Pancreas (tissue), 10 donors: ENCODE results near the gene ESRRA. TPM values are rescaled to one million over a fixed set of nuclear protein-coding genes. Genes with fewer than 3 reads are reported as not detected.

Source experiments
- ATAC-seq, 4 donors: fragments of 200-7000 bp; cut with Tn5 transposase; one replicate each; pipeline versions ENCODE4 v1.8.0 to v1.9.1; 2020; ENCODE audit warnings: mild to moderate bottlenecking in 4 of 4, moderate library complexity in 4 of 4
- DNase-seq, 6 donors: peaks; one replicate each; pipeline ENCODE4 v3.0.0-alpha.2; 2020
- FAIRE-seq: peaks from 2 replicates; lab custom pipeline; 2012; peaks lifted over from hg19 to GRCh38; lab: Jason Lieb, UNC
- H3K27ac ChIP-seq, 4 donors: fragments of 200-600 bp; sonication (generic); 1 replicate in 3 of 4; 2 replicates in 1 of 4; pipeline versions ENCODE4 v1.5.0 to v1.8.0; 2020
- H3K27me3 ChIP-seq, 4 donors: fragments of 200-600 bp; one replicate each; pipeline ENCODE4 v1.8.0; 2021
- H3K36me3 ChIP-seq, 3 donors: fragments of 200-600 bp; sonication (generic) in 1 of 3; one replicate each; pipeline versions ENCODE4 v1.5.0 to v1.8.0; 2020 to 2021
- H3K4me1 ChIP-seq, 3 donors: fragments of 200-600 bp; one replicate each; pipeline ENCODE4 v1.8.0; 2021
- H3K4me3 ChIP-seq, 4 donors: fragments of 200-600 bp; sonication (generic) in 2 of 4; one replicate each; pipeline versions ENCODE4 v1.5.0 to v1.8.0; 2020 to 2021
- H3K9me3 ChIP-seq, 4 donors: fragments of 200-600 bp; one replicate each; pipeline ENCODE4 v1.8.0; 2021
- WGBS, 2 donors: extraction: QIAGEN DNeasy Blood & Tissue Kit; methylation state at CpG; one replicate each; pipeline ENCODE4 v1.1.7; 2013; 5-methylcytosine and 5-hydroxymethylcytosine counted together
- intact Hi-C, 3 donors: fragments of 100-400 bp; cut with DNase I; formaldehyde crosslinking; loops; one replicate each; pipeline versions ENCODE4 v1.11.1 to v1.14.2; 2022
- polyA plus RNA-seq, 2 donors: library from polyadenylated mRNA; stranded (reverse); fragments of 200-250 nt; gene quantifications; one replicate each; pipeline ENCODE4 v1.2.3, GENCODE V29; 2013
- total RNA-seq, 6 donors: library from RNA; stranded (reverse); fragmentation: NEBNext Ultra II Directional in 4 of 6; extraction: Animal tissue kit (Norgen Biotek cat#: 25700) in 4 of 6; gene quantifications; one replicate each; pipeline versions ENCODE4 v1.2.1 to v1.2.4, GENCODE V29; 2021 to 2023
- TF ChIP-seq, protein P1 (sequence below), 4 donors: fragments of 200-600 bp; sonication (generic) in 3 of 4; IDR thresholded peaks; one replicate each; pipeline versions ENCODE4 v1.5.0 to v1.8.0; 2021; ENCODE audit warnings: antibody characterized with exemption in 4 of 4
- donor health status: healthy with polysubstance abuse.
- donor health status: DM: no; HTN: no; CAD: no; lungs with moderate emphysema.
- donor health status: DM: no; HTN: no; CAD: no.
- donor health status: control.
- donor health status: control.
- donor health status: Bipolar disorder and iron deficiency.
- donor health status: DM: yes; HTN: yes; CAD: no.
- donor health status: DM: no; HTN: no; CAD: no.
- donor health status: DM: no; HTN: no; CAD: no.
- donor health status: DM: yes; HTN: yes; CAD: no.

ESRRA gene
- total and polyA plus RNA-seq, 8 donors = 28.0 to 62.3 (median 42.2) TPM

DNA sequence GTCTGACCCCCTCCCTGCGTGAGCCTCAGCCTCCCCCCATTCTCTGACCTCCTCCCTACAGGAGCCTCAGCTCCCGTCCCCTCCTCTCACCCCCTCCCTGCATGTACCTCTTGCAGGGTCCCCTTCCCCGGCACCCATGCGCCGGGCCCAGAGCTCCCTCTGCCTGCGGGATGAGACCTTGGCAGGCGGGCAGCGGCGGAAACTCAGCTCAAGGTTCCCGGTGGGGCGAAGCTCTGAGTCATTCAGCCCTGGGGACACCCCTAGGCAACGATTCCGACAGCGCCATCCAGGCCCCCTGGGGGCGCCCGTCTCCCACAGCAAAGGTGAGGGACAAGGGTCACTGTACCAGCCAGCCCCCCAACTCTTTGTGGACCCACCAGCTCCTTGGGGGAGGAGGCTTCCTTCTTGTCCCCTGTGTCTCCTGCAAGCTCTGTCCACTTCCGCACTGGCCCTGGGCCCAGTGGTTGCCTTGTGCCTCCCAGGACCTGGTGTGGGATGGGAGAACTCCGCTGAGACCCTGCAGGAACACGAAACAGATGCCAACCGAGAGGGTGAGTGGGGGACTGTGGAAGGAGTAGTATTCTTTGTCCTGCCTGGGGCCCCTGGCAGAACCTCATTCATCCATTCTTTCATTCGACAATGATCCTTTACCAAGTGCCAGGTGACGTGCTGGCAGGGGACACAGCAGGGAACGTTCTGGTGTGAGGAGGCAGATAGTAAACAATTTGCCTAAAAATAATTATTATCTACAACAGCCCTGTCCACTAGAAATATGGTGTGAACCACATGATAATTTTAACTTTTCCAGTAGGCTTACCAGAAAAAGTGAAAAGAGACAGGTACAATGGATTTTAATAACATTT lies 50.0 kb downstream of the ESRRA start:
- Histone ChIP-seq H3K27ac (peak overlapping the region; percentile 68 to 87 (median 75)), H3K9me3 (no peaks in the 10 kb centered on the region), H3K4me3 (peak overlapping the region; percentile 5 to 46 (median 28)), H3K27me3 (no peaks in the 10 kb centered on the region), H3K36me3 (no peaks in the 10 kb centered on the region), H3K4me1 (peaks cover 8 to 26% (median 10%) of the 10 kb centered on the region in 3 donors)
- intact Hi-C loops = no loop called here
- DNase-seq = peak; percentile 83 to 96 (median 90)
- no peak for FAIRE-seq
- peak; percentile 81 to 87 (median 84) for ATAC-seq
- WGBS, 2 donors = 2 to 4% methylated on average over 20 to 23 of the region's 23 CpGs
- TF ChIP-seq, protein P1, sequence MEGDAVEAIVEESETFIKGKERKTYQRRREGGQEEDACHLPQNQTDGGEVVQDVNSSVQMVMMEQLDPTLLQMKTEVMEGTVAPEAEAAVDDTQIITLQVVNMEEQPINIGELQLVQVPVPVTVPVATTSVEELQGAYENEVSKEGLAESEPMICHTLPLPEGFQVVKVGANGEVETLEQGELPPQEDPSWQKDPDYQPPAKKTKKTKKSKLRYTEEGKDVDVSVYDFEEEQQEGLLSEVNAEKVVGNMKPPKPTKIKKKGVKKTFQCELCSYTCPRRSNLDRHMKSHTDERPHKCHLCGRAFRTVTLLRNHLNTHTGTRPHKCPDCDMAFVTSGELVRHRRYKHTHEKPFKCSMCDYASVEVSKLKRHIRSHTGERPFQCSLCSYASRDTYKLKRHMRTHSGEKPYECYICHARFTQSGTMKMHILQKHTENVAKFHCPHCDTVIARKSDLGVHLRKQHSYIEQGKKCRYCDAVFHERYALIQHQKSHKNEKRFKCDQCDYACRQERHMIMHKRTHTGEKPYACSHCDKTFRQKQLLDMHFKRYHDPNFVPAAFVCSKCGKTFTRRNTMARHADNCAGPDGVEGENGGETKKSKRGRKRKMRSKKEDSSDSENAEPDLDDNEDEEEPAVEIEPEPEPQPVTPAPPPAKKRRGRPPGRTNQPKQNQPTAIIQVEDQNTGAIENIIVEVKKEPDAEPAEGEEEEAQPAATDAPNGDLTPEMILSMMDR (IDR thresholded peaks at IDR 0.05) = peak; percentile 43 to 64 (median 64)

DNA sequence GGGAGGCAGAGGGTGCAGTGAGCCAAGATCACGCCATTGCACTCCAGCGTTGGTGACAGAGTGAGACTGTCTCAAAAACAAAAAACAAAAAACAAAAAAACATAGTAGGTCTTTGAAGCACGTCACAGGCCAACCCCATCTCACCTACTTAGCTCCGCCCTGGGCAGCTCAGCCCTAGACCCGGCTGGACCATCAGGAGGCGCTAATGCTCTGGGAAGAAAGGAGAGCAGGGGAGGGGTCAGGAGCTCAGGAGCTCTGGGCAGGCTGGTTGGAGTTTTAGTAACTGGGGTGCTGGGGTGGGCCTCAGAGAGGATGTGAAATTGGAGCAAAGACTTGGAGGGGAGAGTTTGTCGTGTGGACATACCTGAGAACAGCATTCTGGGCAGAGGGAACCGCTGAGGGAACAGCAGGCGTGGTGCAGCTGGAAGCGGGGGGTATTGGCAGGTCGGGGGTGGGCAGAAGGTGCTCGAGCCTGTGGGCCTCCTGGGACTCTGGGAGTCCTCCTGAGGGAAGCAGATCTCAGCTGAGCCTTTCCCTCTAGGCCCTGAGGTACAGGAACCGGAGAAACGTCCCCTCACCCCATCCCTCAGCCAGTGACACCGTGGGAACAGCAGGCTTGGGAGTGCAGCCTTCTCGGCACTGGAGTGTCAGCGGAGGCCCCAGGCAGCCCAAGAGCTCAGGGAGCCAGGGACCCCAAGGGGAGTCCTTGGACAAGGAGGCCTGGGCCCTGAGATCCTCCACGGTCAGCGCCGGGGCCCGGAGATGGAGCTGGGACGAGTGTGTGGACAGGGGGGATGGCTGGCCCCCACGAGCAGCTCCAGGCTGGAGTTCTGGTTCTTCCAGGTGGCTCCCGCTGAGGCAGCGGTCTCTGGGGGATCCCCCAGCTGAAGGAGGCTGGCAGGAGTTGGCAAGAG lies 51.4 kb downstream of the ESRRA start:
- peaks cover 8 to 26% (median 10%) of the 10 kb centered on the region in 3 donors for H3K4me1 ChIP-seq

DNA sequence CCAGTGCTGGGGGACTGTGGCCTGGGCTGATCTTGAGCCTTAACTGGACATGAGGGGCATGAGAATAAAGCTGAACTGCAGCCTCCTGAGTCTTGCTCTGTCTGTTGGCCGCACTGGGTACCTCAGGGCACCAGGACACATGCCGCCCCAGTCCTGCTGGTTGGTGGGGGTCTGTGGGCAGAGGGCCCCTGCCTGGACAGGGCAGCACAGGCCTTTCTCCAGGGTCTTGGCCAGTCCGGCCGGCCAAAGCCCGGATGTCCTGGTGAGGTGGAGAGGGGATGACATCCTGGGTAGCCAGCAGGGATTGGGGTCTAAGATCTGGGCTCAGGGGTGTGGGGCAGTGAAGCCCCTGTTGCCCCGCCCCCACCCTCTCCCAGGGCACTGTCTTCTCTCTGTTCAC lies 52.1 kb downstream of the ESRRA start:
- Histone ChIP-seq H3K4me3 (no peak overlapping the region), H3K9me3 (no peaks in the 10 kb centered on the region), H3K4me1 (peaks cover 8 to 26% (median 10%) of the 10 kb centered on the region in 3 donors), H3K27me3 (no peaks in the 10 kb centered on the region), H3K36me3 (peaks cover 0 to 7% (median 0%) of the 10 kb centered on the region in 3 donors), H3K27ac (no peak overlapping the region)
- DNase-seq = peak in 2 of 6 donors; percentile 41 to 69
- intact Hi-C loops = no loop called here
- no peak for FAIRE-seq
- no peak for ATAC-seq
- TF ChIP-seq, protein P1 (IDR thresholded peaks at IDR 0.05) = no peak
- WGBS, 2 donors = 87 to 88% methylated on average over 5 to 6 of the region's 6 CpGs

More for the DNA sequence above, 51.4 kb downstream of the ESRRA start:
- 76% methylated on average over 20 to 25 of the region's 25 CpGs for WGBS, 2 donors
- intact Hi-C loops = no loop called here
- TF ChIP-seq, protein P1 (IDR thresholded peaks at IDR 0.05) = peak in 1 of 4 donors; percentile 14
- H3K9me3 ChIP-seq = no peaks in the 10 kb centered on the region
- ATAC-seq (no peak), DNase-seq (peak in 5 of 6 donors; percentile 45 to 72 (median 68)), FAIRE-seq (no peak)
- H3K27ac ChIP-seq = no peak overlapping the region
- H3K27me3 ChIP-seq = no peaks in the 10 kb centered on the region
- no peak overlapping the region for H3K4me3 ChIP-seq
- peaks cover 0 to under 1% (median 0%) of the 10 kb centered on the region in 3 donors for H3K36me3 ChIP-seq

DNA sequence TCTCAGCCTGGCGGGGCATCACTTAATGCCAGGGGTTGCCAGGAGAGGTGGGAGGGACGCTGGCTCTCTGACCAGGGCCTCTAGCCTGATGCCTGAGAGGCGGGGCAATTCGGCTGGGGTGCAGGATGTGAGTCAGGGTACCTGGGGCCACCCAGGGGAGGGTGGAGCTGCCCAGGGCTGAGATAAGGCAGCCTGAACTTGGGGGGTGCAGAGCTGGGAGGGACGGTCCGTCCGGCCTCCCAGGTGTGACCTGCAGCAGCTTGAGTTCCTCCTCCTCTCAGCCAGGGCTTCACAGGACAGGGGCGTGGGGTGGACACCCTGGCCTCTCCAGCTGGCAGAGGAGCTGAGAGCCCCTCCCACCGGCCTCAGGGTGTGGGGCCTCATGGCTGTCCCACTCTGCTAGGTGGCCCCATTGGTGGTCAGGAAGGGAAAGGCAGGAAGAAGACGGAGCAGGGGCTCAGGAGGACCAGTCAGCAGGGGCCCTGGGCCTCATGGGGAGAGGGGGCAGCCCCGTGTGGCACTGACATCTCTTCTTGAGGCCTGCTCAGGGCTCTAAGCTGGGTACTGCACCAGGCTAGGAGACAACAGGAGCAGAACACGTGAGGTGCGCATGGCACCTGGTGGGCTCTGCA lies 52.7 kb downstream of the ESRRA start:
- peaks cover 8 to 26% (median 10%) of the 10 kb centered on the region in 3 donors for H3K4me1 ChIP-seq
- 69 to 79% methylated on average over 13 of the region's 13 CpGs for WGBS, 2 donors
- peak overlapping the region in 2 of 4 donors; percentile 79 to 84 for H3K4me3 ChIP-seq
- FAIRE-seq = no peak
- ATAC-seq = no peak
- H3K27ac ChIP-seq = peak overlapping the region; percentile 43 to 80 (median 64)
- TF ChIP-seq, protein P1 (IDR thresholded peaks at IDR 0.05) = no peak
- intact Hi-C loops = no loop called here
- peaks cover 0 to 11% (median 0%) of the 10 kb centered on the region in 3 donors for H3K36me3 ChIP-seq
- no peaks in the 10 kb centered on the region for H3K27me3 ChIP-seq
- no peaks in the 10 kb centered on the region for H3K9me3 ChIP-seq
- peak in 2 of 6 donors; percentile 56 to 77 for DNase-seq
